ENCODE data around the gene MYO5B. TPM values are rescaled to one million over a fixed set of nuclear protein-coding genes. Genes with fewer than 3 reads are reported as not detected.

The MYO5B gene
- total RNA-seq, 4 donors from 2014 or later = 32.0 to 63.3 (median 46.8) TPM

GRCh38 chr18:50071397-50071796 lies 123.5 kb downstream of the MYO5B start:
- Histone ChIP-seq H3K9me3 (no peaks in the 10 kb centered on the region), H3K4me1 (peaks cover 0 to 9% (median 0%) of the 10 kb centered on the region in 3 donors), H3K36me3 (no peaks in the 10 kb centered on the region), H3K27ac (no peak overlapping the region), H3K4me3 (no peak overlapping the region), H3K27me3 (peaks cover 0 to 9% (median 0%) of the 10 kb centered on the region in 4 donors)
- intact Hi-C loops (cut with DNase I) = no loop called here
- 80 to 81% methylated on average over 4 of the region's 4 CpGs for WGBS, 2 donors
- no peak for DNase-seq
- TF ChIP-seq POLR2A (IDR thresholded peaks at IDR 0.05) = no peak
- no peak for TF ChIP-seq CTCF (IDR thresholded peaks at IDR 0.05)

GRCh38 chr18:50069422-50069821 lies 125.5 kb downstream of the MYO5B start:
- intact Hi-C loops (cut with DNase I) = no loop called here
- no peak overlapping the region for H3K27ac ChIP-seq
- no peak for DNase-seq
- no peaks in the 10 kb centered on the region for H3K36me3 ChIP-seq
- H3K4me1 ChIP-seq = no peaks in the 10 kb centered on the region
- TF ChIP-seq POLR2A (IDR thresholded peaks at IDR 0.05) (no peak), CTCF (IDR thresholded peaks at IDR 0.05) (no peak)
- 85 to 92% methylated on average over 3 of the region's 3 CpGs for WGBS, 2 donors
- no peaks in the 10 kb centered on the region for H3K9me3 ChIP-seq
- H3K4me3 ChIP-seq = no peak overlapping the region
- H3K27me3 ChIP-seq = no peaks in the 10 kb centered on the region

GRCh38 chr18:50065527-50065926 lies 129.4 kb downstream of the MYO5B start:
- DNase-seq = no peak
- no peaks in the 10 kb centered on the region for H3K4me1 ChIP-seq
- no peak for TF ChIP-seq POLR2A (IDR thresholded peaks at IDR 0.05)
- TF ChIP-seq CTCF (IDR thresholded peaks at IDR 0.05) = no peak
- H3K36me3 ChIP-seq = no peaks in the 10 kb centered on the region
- WGBS, 2 donors = 83 to 100% methylated on average over 1 to 4 of the region's 4 CpGs
- H3K27me3 ChIP-seq = no peaks in the 10 kb centered on the region
- no peak overlapping the region for H3K4me3 ChIP-seq
- intact Hi-C loops (cut with DNase I) = no loop called here
- H3K27ac ChIP-seq = no peak overlapping the region
- H3K9me3 ChIP-seq = no peaks in the 10 kb centered on the region

- H3K27me3 ChIP-seq = no peaks in the 10 kb centered on the region
- no peak for TF ChIP-seq CTCF (IDR thresholded peaks at IDR 0.05)
- no peak for TF ChIP-seq POLR2A (IDR thresholded peaks at IDR 0.05)
- intact Hi-C loops (cut with DNase I) = no loop called here
- H3K4me1 ChIP-seq = no peaks in the 10 kb centered on the region
- no peak overlapping the region for H3K27ac ChIP-seq
- H3K36me3 ChIP-seq = no peaks in the 10 kb centered on the region
- no peak overlapping the region for H3K4me3 ChIP-seq
- 81 to 82% methylated on average over 2 to 3 of the region's 3 CpGs for WGBS, 2 donors
- no peak for DNase-seq
- no peaks in the 10 kb centered on the region for H3K9me3 ChIP-seq
Measured at GRCh38 chr18:50065039-50065438, 129.9 kb downstream of the MYO5B start.

- TF ChIP-seq CTCF (IDR thresholded peaks at IDR 0.05) (no peak), POLR2A (IDR thresholded peaks at IDR 0.05) (no peak)
- Histone ChIP-seq H3K4me1 (no peaks in the 10 kb centered on the region), H3K36me3 (no peaks in the 10 kb centered on the region), H3K27ac (no peak overlapping the region), H3K4me3 (no peak overlapping the region), H3K27me3 (no peaks in the 10 kb centered on the region), H3K9me3 (no peaks in the 10 kb centered on the region)
- intact Hi-C loops (cut with DNase I) = no loop called here
- no peak for DNase-seq
- 75 to 85% methylated on average over 4 of the region's 4 CpGs for WGBS, 2 donors
Measured at GRCh38 chr18:50061876-50062517, 132.9 kb downstream of the MYO5B start.

All from esophagus squamous epithelium (tissue), 5 donors.